Trophoblast cell (in vitro differentiated cells and primary cell): ENCODE measurements around the gene COL4A1.

Experiments used
- DNase-seq, 2 donors: peaks; one replicate each; pipeline ENCODE4 v3.0.0-alpha.2; 2016
- H2AFZ ChIP-seq: 2 replicates; pipeline ENCODE4 v1.6.1; 2013; ENCODE audit warnings: low read length, moderate library complexity, mild to moderate bottlenecking; ENCODE audit not compliant: insufficient read depth, poor library complexity
- H2AK5ac ChIP-seq: 2 replicates; pipeline ENCODE4 v1.6.1; 2013; ENCODE audit warnings: mild to moderate bottlenecking, low read length
- H2BK120ac ChIP-seq: 2 replicates; pipeline ENCODE4 v1.6.1; 2013; ENCODE audit warnings: low read length, mild to moderate bottlenecking, moderate library complexity; ENCODE audit not compliant: insufficient read depth, poor library complexity
- H2BK12ac ChIP-seq: 2 replicates; pipeline ENCODE4 v1.6.1; 2013; ENCODE audit warnings: mild to moderate bottlenecking, low read length, moderate library complexity
- H2BK5ac ChIP-seq: 2 replicates; pipeline ENCODE4 v1.6.1; 2013; ENCODE audit warnings: low read length, low read depth, moderate library complexity, mild to moderate bottlenecking; ENCODE audit not compliant: poor library complexity
- H3K14ac ChIP-seq: 2 replicates; pipeline ENCODE4 v1.6.1; 2013; ENCODE audit warnings: mild to moderate bottlenecking, low read length
- H3K18ac ChIP-seq: 2 replicates; pipeline ENCODE4 v1.6.1; 2013; ENCODE audit warnings: mild to moderate bottlenecking, low read length
- H3K23ac ChIP-seq: 2 replicates; pipeline ENCODE4 v1.6.1; 2013; ENCODE audit warnings: low read length
- H3K27ac ChIP-seq: 2 replicates; pipeline ENCODE4 v1.5.1; 2013; ENCODE audit warnings: low read depth, mild to moderate bottlenecking, inconsistent platforms, low read length, moderate library complexity
- H3K27me3 ChIP-seq: 2 replicates; pipeline ENCODE4 v1.6.1; 2013; ENCODE audit warnings: inconsistent platforms, mild to moderate bottlenecking, low read length, moderate library complexity; ENCODE audit not compliant: insufficient read depth
- H3K36me3 ChIP-seq, 2 experiments: 1 replicate in 1 of 2; 2 replicates in 1 of 2; pipeline ENCODE4 v1.6.1; 2013; ENCODE audit warnings: low read length in 2 of 2, mild to moderate bottlenecking in 2 of 2, moderate library complexity in 1 of 2; ENCODE audit not compliant: insufficient read depth in 2 of 2, control insufficient read depth in 1 of 2
- H3K4ac ChIP-seq: 2 replicates; pipeline ENCODE4 v1.6.1; 2013; ENCODE audit warnings: low read depth, mild to moderate bottlenecking, low read length, moderate library complexity
- H3K4me1 ChIP-seq, 2 experiments: 1 replicate in 1 of 2; 2 replicates in 1 of 2; pipeline ENCODE4 v1.6.1; 2013; ENCODE audit warnings: low read length in 2 of 2, mild to moderate bottlenecking in 2 of 2, moderate library complexity in 1 of 2; ENCODE audit not compliant: insufficient read depth in 2 of 2, control insufficient read depth in 1 of 2
- H3K4me2 ChIP-seq: 2 replicates; pipeline ENCODE4 v1.6.1; 2013; ENCODE audit warnings: inconsistent platforms, mild to moderate bottlenecking, low read length, moderate library complexity
- H3K4me3 ChIP-seq: 2 replicates; pipeline ENCODE4 v1.5.1; 2013; ENCODE audit warnings: mild to moderate bottlenecking, low read depth, low read length, inconsistent platforms
- H3K79me1 ChIP-seq: one replicate; pipeline ENCODE4 v1.6.1; 2013; ENCODE audit warnings: low read length
- H3K79me2 ChIP-seq: 2 replicates; pipeline ENCODE4 v1.6.1; 2013; ENCODE audit warnings: low read length, mild to moderate bottlenecking; ENCODE audit not compliant: control insufficient read depth, insufficient read depth, poor library complexity
- H3K9ac ChIP-seq: 2 replicates; pipeline ENCODE4 v1.6.1; 2013; ENCODE audit warnings: mild to moderate bottlenecking, low read length
- H3K9me3 ChIP-seq: 2 replicates; pipeline ENCODE4 v1.6.1; 2013; ENCODE audit warnings: low read depth, mild to moderate bottlenecking, control low read depth, inconsistent platforms, low read length; ENCODE audit not compliant: insufficient read depth
- H4K12ac ChIP-seq: 2 replicates; pipeline ENCODE4 v1.6.1; 2013; ENCODE audit warnings: low read depth, mild to moderate bottlenecking, low read length, moderate library complexity
- H4K8ac ChIP-seq: 2 replicates; pipeline ENCODE4 v1.6.1; 2013; ENCODE audit warnings: low read depth, mild to moderate bottlenecking, low read length, moderate library complexity
- H4K91ac ChIP-seq: one replicate; pipeline ENCODE4 v1.6.1; 2013; ENCODE audit warnings: low read depth, mild to moderate bottlenecking, low read length, moderate library complexity
- WGBS: extraction: QIAGEN DNeasy Blood & Tissue Kit; methylation state at CpG from one replicate; pipeline ENCODE4 v1.1.7; 2013; ENCODE audit warnings: missing lambda C conversion rate; ENCODE audit not compliant: insufficient read length, insufficient coverage; ENCODE audit errors: extremely low coverage; 5-methylcytosine and 5-hydroxymethylcytosine counted together

Gene COL4A1

DNA sequence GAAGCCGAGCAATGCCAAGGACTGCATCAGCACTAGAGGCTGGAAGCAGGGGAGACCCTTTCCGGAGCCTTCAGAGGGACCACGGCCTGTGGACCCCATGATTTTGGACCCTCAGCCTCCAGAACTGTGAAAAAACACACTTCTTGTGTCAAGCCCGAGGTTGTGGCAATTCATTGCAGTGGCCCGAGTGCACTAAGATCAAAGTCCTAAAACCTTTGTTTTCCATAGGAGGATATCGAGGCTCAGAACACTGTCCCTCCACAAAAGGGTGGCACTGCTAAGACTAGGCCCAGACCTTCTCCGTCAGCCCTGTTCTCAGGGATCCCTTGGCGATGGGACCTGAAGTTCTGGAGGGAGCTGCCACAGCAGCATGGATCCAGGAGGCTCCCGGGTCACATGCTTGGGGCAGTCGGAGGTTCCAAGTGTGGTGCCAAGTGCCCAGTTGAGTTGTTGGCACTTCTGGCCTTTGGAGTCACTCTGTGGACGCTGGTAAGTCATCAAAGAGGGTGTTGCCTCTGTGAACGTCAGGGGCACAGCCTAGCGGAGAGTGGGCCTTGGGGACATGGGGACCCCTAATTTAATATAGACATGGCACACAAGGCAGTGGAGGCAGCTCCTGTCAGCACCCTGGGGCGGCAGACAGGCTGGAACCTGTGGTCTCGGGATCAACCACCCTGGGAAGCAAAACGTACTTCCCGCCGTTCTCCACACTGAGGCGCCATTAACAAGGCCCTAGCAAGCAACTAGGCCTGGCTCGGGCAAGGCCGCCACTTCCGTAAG, 199.2 kb downstream of the COL4A1 start:
- no peak overlapping the region for H3K4me2 ChIP-seq
- no peaks in the 10 kb centered on the region for H3K4me1 ChIP-seq
- H3K9me3 ChIP-seq = peaks cover 4% of the 10 kb centered on the region
- no peak overlapping the region for H2BK120ac ChIP-seq
- H3K79me1 ChIP-seq = no peaks in the 10 kb centered on the region
- no peak overlapping the region for H2AFZ ChIP-seq
- no peak overlapping the region for H2BK5ac ChIP-seq
- no peaks in the 10 kb centered on the region for H3K79me2 ChIP-seq
- no peak overlapping the region for H3K14ac ChIP-seq
- H3K36me3 ChIP-seq = no peaks in the 10 kb centered on the region
- H3K18ac ChIP-seq = no peak overlapping the region
- peak overlapping the region; percentile 2 for H2BK12ac ChIP-seq
- no peaks in the 10 kb centered on the region for H3K27me3 ChIP-seq
- DNase-seq = no peak
- no peak overlapping the region for H2AK5ac ChIP-seq
- H3K27ac ChIP-seq = no peak overlapping the region
- no peak overlapping the region for H4K12ac ChIP-seq
- WGBS = no CpG with 5 or more reads among the region's 22 CpGs
- H3K9ac ChIP-seq = no peak overlapping the region
- H3K23ac ChIP-seq = no peak overlapping the region
- peak overlapping the region; percentile 30 for H4K91ac ChIP-seq
- H3K4me3 ChIP-seq = no peak overlapping the region
- no peak overlapping the region for H3K4ac ChIP-seq
- H4K8ac ChIP-seq = no peak overlapping the region

DNA sequence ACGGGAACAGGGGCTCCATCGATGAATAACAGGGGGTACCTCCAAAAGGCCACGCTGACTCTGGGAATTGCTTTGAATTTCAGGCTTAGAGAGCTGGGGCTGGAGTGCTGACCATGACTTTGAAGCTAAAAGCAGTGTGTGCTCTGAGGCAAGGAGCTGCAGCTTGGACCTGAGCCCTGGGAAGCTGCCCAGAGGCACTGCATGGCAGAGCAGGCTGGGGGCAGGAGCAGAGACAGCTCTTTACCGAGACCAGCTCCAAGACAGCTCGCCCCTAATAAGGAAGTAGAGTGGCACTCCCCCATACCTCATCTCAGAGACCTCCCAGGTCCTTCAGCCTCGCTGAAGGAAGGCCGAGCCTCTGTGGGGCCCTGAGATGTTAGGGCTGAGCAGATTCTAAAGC, 200.2 kb downstream of the COL4A1 start:
- H3K23ac ChIP-seq = no peak overlapping the region
- H3K27ac ChIP-seq = no peak overlapping the region
- no peak overlapping the region for H3K4ac ChIP-seq
- H3K18ac ChIP-seq = no peak overlapping the region
- H2AFZ ChIP-seq = no peak overlapping the region
- no peak overlapping the region for H3K4me3 ChIP-seq
- peak overlapping the region; percentile 14 for H3K14ac ChIP-seq
- DNase-seq = no peak
- H2BK120ac ChIP-seq = no peak overlapping the region
- H3K79me2 ChIP-seq = no peaks in the 10 kb centered on the region
- no peak overlapping the region for H4K91ac ChIP-seq
- no peaks in the 10 kb centered on the region for H3K36me3 ChIP-seq
- no peak overlapping the region for H2BK12ac ChIP-seq
- H3K27me3 ChIP-seq = no peaks in the 10 kb centered on the region
- H3K9me3 ChIP-seq = peaks cover 6% of the 10 kb centered on the region
- no peak overlapping the region for H2AK5ac ChIP-seq
- no CpG with 5 or more reads among the region's 7 CpGs for WGBS
- H4K8ac ChIP-seq = no peak overlapping the region
- no peak overlapping the region for H3K9ac ChIP-seq
- H3K4me1 ChIP-seq = no peaks in the 10 kb centered on the region
- H2BK5ac ChIP-seq = no peak overlapping the region
- no peak overlapping the region for H4K12ac ChIP-seq
- no peaks in the 10 kb centered on the region for H3K79me1 ChIP-seq
- H3K4me2 ChIP-seq = no peak overlapping the region

DNA sequence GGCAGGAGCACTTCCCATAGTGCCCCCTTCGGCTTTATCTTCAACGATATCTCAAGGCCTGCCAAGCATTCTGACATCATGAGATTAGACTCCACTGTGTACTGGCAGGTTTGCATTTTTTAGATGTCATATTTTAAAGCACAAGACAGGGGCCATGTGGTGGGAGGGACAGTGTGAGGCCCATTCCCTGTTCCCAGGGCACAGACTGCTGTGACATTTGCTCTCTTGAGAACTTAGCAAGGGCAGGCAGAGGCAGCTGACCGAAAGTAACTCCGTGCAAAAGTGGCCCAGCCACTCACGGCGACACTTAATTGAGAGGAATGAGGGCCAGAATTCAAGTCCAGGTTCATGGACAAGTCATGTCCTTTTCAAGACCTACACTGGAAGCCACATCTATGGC, 201.8 kb downstream of the COL4A1 start:
- Histone ChIP-seq H3K14ac (no peak overlapping the region), H3K9me3 (peaks cover 13% of the 10 kb centered on the region), H2BK120ac (no peak overlapping the region), H2AFZ (no peak overlapping the region), H3K4ac (no peak overlapping the region), H2BK12ac (no peak overlapping the region), H3K36me3 (no peaks in the 10 kb centered on the region), H2BK5ac (no peak overlapping the region), H4K8ac (no peak overlapping the region), H3K4me3 (no peak overlapping the region), H3K4me1 (no peaks in the 10 kb centered on the region), H4K12ac (no peak overlapping the region), H3K4me2 (no peak overlapping the region), H3K27me3 (no peaks in the 10 kb centered on the region), H3K18ac (no peak overlapping the region), H3K79me2 (no peaks in the 10 kb centered on the region), H3K27ac (no peak overlapping the region), H4K91ac (no peak overlapping the region), H3K9ac (no peak overlapping the region), H3K23ac (no peak overlapping the region), H3K79me1 (no peaks in the 10 kb centered on the region), H2AK5ac (no peak overlapping the region)
- no CpG with 5 or more reads among the region's 6 CpGs for WGBS
- peak; percentile 27 to 72 for DNase-seq

DNA sequence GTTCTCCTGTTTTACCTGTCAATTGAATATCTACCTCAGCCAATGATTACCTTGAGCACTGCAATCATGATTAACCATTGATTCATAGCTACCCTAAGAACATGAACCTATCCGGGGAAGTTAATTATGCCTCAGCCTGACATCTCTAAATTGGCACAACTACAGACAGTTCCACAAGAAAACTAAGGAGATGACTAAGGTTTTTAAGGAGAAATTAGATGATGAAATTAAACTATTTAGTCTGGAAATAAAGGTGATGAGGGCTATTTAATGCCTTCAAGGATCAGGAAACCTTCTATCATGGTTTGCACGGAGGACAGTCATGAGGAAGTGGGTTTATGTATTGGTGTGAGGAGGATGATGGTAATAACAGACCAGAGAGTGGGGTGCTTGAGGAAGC, 203.4 kb downstream of the COL4A1 start:
- no peak overlapping the region for H3K27ac ChIP-seq
- H3K18ac ChIP-seq = no peak overlapping the region
- H2BK5ac ChIP-seq = no peak overlapping the region
- H3K79me2 ChIP-seq = no peaks in the 10 kb centered on the region
- no peak overlapping the region for H3K9ac ChIP-seq
- no peak overlapping the region for H3K4me3 ChIP-seq
- no peak overlapping the region for H2BK120ac ChIP-seq
- no peak overlapping the region for H3K4me2 ChIP-seq
- no peak overlapping the region for H4K91ac ChIP-seq
- no peaks in the 10 kb centered on the region for H3K4me1 ChIP-seq
- no peak overlapping the region for H4K12ac ChIP-seq
- no CpG with 5 or more reads among the region's 2 CpGs for WGBS
- no peak overlapping the region for H2AK5ac ChIP-seq
- H2AFZ ChIP-seq = no peak overlapping the region
- no peaks in the 10 kb centered on the region for H3K36me3 ChIP-seq
- H3K27me3 ChIP-seq = no peaks in the 10 kb centered on the region
- no peak overlapping the region for H2BK12ac ChIP-seq
- no peak overlapping the region for H4K8ac ChIP-seq
- H3K23ac ChIP-seq = no peak overlapping the region
- no peak for DNase-seq
- no peak overlapping the region for H3K4ac ChIP-seq
- no peaks in the 10 kb centered on the region for H3K79me1 ChIP-seq
- H3K14ac ChIP-seq = no peak overlapping the region
- peaks cover 14% of the 10 kb centered on the region for H3K9me3 ChIP-seq
